ENCODE results near the gene FKBP2.

The FKBP2 gene

DNA sequence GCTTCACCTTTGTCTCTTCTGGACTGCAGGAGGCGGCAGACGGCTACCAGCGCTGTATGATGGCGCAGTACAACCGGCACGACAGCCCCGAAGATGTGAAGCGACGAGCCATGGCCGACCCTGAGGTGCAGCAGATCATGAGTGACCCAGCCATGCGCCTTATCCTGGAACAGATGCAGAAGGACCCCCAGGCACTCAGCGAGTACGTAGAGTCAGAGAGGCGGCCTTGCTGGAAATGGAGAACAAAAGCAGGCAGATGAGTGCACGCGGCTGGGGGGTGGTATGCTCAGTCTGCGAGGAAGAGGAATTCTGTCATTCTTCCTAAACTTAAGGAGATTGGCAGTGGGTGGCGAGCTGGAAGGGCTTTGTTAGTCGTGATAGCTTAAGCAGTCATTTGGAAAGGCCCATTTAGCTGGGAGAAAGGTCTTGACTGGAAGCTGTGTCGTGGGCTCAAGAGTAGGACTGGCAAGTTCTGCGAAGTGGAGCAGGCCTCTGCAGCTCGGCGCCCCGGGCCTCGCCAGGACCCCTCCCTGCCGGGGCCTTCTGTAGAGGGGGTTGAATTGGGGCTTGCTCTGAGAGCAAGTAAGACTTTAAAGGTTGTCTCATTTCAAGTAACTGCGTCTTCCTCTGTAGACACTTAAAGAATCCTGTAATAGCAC, 37.3 kb upstream of the FKBP2 start:
- TF ChIP-seq, protein P1, sequence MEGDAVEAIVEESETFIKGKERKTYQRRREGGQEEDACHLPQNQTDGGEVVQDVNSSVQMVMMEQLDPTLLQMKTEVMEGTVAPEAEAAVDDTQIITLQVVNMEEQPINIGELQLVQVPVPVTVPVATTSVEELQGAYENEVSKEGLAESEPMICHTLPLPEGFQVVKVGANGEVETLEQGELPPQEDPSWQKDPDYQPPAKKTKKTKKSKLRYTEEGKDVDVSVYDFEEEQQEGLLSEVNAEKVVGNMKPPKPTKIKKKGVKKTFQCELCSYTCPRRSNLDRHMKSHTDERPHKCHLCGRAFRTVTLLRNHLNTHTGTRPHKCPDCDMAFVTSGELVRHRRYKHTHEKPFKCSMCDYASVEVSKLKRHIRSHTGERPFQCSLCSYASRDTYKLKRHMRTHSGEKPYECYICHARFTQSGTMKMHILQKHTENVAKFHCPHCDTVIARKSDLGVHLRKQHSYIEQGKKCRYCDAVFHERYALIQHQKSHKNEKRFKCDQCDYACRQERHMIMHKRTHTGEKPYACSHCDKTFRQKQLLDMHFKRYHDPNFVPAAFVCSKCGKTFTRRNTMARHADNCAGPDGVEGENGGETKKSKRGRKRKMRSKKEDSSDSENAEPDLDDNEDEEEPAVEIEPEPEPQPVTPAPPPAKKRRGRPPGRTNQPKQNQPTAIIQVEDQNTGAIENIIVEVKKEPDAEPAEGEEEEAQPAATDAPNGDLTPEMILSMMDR (IDR thresholded peaks at IDR 0.05; ENCODE audit: low read depth, low read length, missing control alignments): no peak
- H3K4me3 ChIP-seq (replicated peaks; ENCODE audit: low read depth, low read length): no peak overlapping the region
- no peak for DNase-seq (ENCODE audit: extremely low read depth, low read depth)

DNA sequence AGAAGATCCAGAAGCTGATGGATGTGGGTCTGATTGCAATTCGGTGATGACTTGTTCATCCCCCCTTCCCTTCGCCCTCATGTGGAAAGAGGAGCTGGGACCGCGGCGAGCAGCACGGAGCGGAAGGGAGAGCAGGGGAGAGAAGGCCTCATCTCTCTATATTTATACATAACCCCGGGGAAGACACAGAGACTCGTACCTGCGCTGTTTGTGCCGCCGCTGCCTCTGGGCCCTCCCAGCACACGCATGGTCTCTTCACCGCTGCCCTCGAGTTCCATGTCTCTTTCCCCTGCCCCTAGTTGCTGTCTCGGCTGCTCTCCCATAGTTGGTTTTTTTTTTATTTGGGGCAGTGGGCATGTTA, 36.8 kb upstream of the FKBP2 start:
- TF ChIP-seq, protein P1 (IDR thresholded peaks at IDR 0.05; ENCODE audit: low read depth, low read length, missing control alignments): no peak
- no peak overlapping the region for H3K4me3 ChIP-seq (replicated peaks; ENCODE audit: low read depth, low read length)
- DNase-seq (ENCODE audit: extremely low read depth, low read depth): no peak

DNA sequence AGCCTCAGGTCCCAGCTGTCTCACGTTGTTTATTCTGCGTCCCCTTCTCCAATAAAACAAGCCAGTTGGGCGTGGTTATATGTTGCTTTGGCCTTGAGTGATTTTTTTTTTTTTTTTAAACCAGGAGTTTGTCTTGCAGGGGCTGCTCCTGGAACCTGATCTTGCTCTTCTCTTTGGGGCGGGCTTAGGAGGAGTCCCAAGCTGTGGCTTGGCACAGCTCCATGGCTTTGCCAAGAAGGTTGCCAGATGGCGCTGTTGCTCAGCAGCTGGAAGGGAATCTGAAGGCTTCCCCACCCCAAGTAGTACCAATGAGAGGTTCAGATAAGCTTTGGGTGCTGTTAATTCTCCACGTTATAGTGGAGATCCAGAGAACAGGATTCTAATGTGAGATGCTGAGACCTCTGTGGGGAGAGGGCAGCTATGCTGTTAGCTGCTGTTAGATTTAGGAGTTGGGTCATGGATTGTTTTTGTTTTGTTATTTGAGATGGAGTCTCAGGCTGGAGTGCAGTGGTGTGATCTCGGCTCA, 36.4 kb upstream of the FKBP2 start:
- TF ChIP-seq, protein P1 (IDR thresholded peaks at IDR 0.05; ENCODE audit: low read depth, low read length, missing control alignments): peak; percentile 78
- peak; percentile 96 for DNase-seq (ENCODE audit: extremely low read depth, low read depth)

DNA sequence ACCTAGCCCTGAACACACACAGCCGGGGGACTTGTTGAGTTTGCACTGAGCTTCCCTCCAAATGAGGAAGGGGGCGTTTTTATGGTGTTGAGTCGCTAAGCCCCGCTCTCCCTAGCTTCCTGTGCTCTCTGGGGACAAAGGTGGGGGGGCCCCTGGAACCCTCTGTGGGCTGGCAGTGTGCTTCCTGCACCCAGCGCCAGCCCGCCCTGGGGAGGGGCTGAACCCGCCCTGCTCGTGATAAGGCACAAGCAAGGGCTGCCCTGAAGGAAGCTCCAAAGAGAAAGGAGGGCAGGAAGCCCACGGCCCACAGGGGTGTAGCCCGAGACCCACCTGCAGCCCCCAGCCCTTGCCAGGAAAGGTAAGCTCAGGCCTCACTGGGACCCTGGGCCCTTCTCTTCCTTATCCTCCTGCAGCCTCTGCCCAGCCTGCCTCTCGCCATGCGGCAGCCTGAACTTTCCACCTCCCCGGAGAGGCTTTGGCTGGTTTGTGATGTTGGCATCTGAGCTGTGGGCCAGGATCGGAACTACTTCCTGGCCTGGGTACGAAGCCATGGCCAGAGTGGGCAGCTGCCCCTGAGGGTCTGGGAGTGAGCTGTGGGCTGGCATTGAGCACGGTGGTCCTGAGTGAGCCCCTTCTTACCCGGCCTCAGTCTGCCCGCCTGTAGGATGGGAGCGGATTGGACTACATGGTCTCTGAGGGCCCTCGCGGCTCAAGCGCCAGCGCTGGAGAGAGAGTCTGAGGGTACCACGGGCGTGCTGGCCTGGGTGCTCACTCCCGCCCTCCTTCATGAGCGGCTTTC, 34.2 kb upstream of the FKBP2 start, which contains the start of gene FERMT3:
TSS of gene FERMT3 (plus strand) at position 265 of the 799 bp plus-strand sequence. CDS start 644 bp downstream, outside the sequence.
- H3K4me3 ChIP-seq (replicated peaks; ENCODE audit: low read depth, low read length): no peak within 1 kb of the TSS
- TF ChIP-seq, protein P1 (IDR thresholded peaks at IDR 0.05; ENCODE audit: low read depth, low read length, missing control alignments): no peak
- no peak for DNase-seq (ENCODE audit: extremely low read depth, low read depth)

More for the DNA sequence above, 36.4 kb upstream of the FKBP2 start:
- H3K4me3 ChIP-seq (replicated peaks; ENCODE audit: low read depth, low read length): no peak overlapping the region

DNA sequence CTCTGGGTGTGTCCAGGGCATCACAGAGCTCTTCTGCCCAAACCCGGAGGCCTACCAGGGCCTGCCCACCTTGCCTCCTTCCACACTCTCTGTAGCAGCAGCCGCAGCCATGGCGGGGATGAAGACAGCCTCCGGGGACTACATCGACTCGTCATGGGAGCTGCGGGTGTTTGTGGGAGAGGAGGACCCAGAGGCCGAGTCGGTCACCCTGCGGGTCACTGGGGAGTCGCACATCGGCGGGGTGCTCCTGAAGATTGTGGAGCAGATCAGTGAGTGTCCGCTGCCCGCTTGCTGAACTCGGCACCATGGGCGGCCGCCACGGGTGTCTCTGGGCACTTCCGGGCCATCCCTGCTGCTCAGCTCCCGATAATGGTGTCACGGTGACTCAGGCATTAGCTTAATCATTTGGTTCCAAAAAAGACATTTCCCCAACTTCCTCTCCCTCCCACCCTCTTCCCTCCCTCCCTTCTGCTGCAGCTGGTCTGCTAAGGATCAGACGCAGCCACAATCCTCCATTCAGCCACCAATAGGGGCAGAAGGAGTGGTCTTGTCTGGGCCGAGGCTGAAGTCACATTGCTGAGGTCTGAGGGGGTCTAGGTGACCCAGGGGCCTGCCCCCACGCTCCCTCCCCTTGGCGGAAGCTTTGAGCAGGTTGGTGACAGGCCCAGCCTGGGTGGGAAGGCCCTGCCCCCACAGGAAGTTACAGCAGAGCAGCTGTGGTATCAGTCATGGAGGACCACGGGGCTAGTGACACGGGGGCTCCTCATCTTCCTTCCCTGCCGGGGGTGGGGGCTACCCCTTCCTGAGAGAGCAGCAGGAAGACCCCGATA, 33.4 kb upstream of the FKBP2 start:
- H3K4me3 ChIP-seq (replicated peaks; ENCODE audit: low read depth, low read length): no peak overlapping the region

More for the DNA sequence above, 33.4 kb upstream of the FKBP2 start:
- peak; percentile 55 for DNase-seq (ENCODE audit: extremely low read depth, low read depth)
- TF ChIP-seq, protein P1 (IDR thresholded peaks at IDR 0.05; ENCODE audit: low read depth, low read length, missing control alignments): no peak

Measured in HFF-Myc (cell line).